ENCODE data around the gene FAM163A. TPM values are rescaled to one million over a fixed set of nuclear protein-coding genes. Genes with fewer than 3 reads are reported as not detected.
A peak's percentile ranks its signal among the peaks of the same experiment; 100 is the strongest.

The FAM163A gene
- total RNA-seq, 2 experiments from 2014 or later, result 0.08 to 0.17 TPM

- H3K9me3 Mint-ChIP-seq, result no peaks in the 10 kb centered on the region
- peaks cover 15% of the 10 kb centered on the region for H3K4me1 Mint-ChIP-seq (ENCODE audit: low read depth)
- Histone ChIP-seq H3K27me3 (ENCODE audit: control insufficient read depth in 1 of 2, insufficient read depth in 2 of 2, low read length in 2 of 2) (no peaks in the 10 kb centered on the region), H3K9me3 (ENCODE audit: control insufficient read depth in 1 of 2, insufficient read depth in 1 of 2, low read length in 2 of 2) (no peaks in the 10 kb centered on the region), H3K4me1 (ENCODE audit: insufficient read depth, low read length) (peaks cover 18% of the 10 kb centered on the region), H3K4me3 (ENCODE audit: low read length) (no peak overlapping the region), H3K36me3 (ENCODE audit: insufficient read depth, low read length) (no peaks in the 10 kb centered on the region), H3K27ac (ENCODE audit: low read depth in 1 of 2, low read length in 2 of 2) (no peak overlapping the region)
- CTCF ChIA-PET, result interaction anchor here (1.0 to 2.5 kb wide), 12 partner anchors 9 to 1035 kb away, joined by 3 to 67 read pairs (median 4); no protein-coding TSS in a partner anchor
- POLR2A ChIA-PET, result interaction anchor here (1.0 to 1.6 kb wide), 7 partner anchors 22 to 730 kb away, joined by 3 to 12 read pairs (median 6); partner anchors contain the start of genes CEP350 and TOR1AIP1
- no peak for TF ChIP-seq CTCF (IDR thresholded peaks at IDR 0.05)
- ATAC-seq (ENCODE audit: poor library complexity), result no peak
- H3K36me3 Mint-ChIP-seq (ENCODE audit: low read depth), result peaks cover 4% of the 10 kb centered on the region
- no peak for DNase-seq
- intact Hi-C loops (cut with DNase I, micrococcal nuclease), result loop anchor here (1.0 to 10.0 kb wide), 10 partner anchors 64 to 1276 kb away; partner anchors contain the start of genes AXDND1 (in 1 of the 2), CEP350 (in 1 of the 2), TOR1AIP2 (in 1 of the 2) and TOR3A (in 1 of the 2)
- H3K4me3 Mint-ChIP-seq, result no peak overlapping the region
- peak overlapping the region; percentile 8 for H3K27ac Mint-ChIP-seq
- peaks cover 5% of the 10 kb centered on the region for H3K27me3 Mint-ChIP-seq
Observed at GRCh38 chr1:179810367-179810715, 67.2 kb downstream of the FAM163A start.

- Mint-ChIP-seq H3K36me3 (ENCODE audit: low read depth) (peaks cover 4% of the 10 kb centered on the region), H3K9me3 (no peaks in the 10 kb centered on the region), H3K27ac (no peak overlapping the region), H3K4me1 (ENCODE audit: low read depth) (peaks cover 23% of the 10 kb centered on the region), H3K4me3 (no peak overlapping the region), H3K27me3 (peaks cover 5% of the 10 kb centered on the region)
- CTCF ChIA-PET, result interaction anchor here (4.4 kb wide), 1 partner anchor 107 kb away, joined by 77 read pairs; no protein-coding TSS in a partner anchor
- POLR2A ChIA-PET, result interaction anchor here (0.9 to 1.4 kb wide), 2 partner anchors 70 to 102 kb away, joined by 3 read pairs; partner anchors contain the start of gene TOR1AIP1
- no peaks in the 10 kb centered on the region for H3K27me3 ChIP-seq (ENCODE audit: control insufficient read depth in 1 of 2, insufficient read depth in 2 of 2, low read length in 2 of 2)
- H3K27ac ChIP-seq (ENCODE audit: low read depth in 1 of 2, low read length in 2 of 2), result no peak overlapping the region
- no peak for TF ChIP-seq CTCF (IDR thresholded peaks at IDR 0.05)
- DNase-seq (no peak), ATAC-seq (ENCODE audit: poor library complexity) (no peak)
- H3K9me3 ChIP-seq (ENCODE audit: control insufficient read depth in 1 of 2, insufficient read depth in 1 of 2, low read length in 2 of 2), result no peaks in the 10 kb centered on the region
- intact Hi-C loops (cut with DNase I, micrococcal nuclease), result loop anchor here (5.0 to 10.0 kb wide), 9 partner anchors 62 to 1278 kb away; partner anchors contain the start of genes AXDND1 (in 1 of the 2), CEP350 (in 1 of the 2), TOR1AIP2 (in 1 of the 2) and TOR3A (in 1 of the 2)
- no peaks in the 10 kb centered on the region for H3K36me3 ChIP-seq (ENCODE audit: insufficient read depth, low read length)
- peaks cover 26% of the 10 kb centered on the region for H3K4me1 ChIP-seq (ENCODE audit: insufficient read depth, low read length)
- H3K4me3 ChIP-seq (ENCODE audit: low read length), result no peak overlapping the region
Observed at GRCh38 chr1:179812501-179813292, 69.6 kb downstream of the FAM163A start.

GRCh38 chr1:179813626-179814545, 70.8 kb downstream of the FAM163A start:
- no peaks in the 10 kb centered on the region for H3K9me3 ChIP-seq (ENCODE audit: control insufficient read depth in 1 of 2, insufficient read depth in 1 of 2, low read length in 2 of 2)
- no peaks in the 10 kb centered on the region for H3K27me3 ChIP-seq (ENCODE audit: control insufficient read depth in 1 of 2, insufficient read depth in 2 of 2, low read length in 2 of 2)
- intact Hi-C loops (cut with DNase I, micrococcal nuclease), result loop anchor here (1.0 to 10.0 kb wide), 11 partner anchors 19 to 1279 kb away; partner anchors contain the start of genes AXDND1 (in 1 of the 2), CEP350 (in 1 of the 2), TOR1AIP2 (in 1 of the 2) and TOR3A (in 1 of the 2)
- H3K27ac ChIP-seq (ENCODE audit: low read depth in 1 of 2, low read length in 2 of 2), result no peak overlapping the region
- ChIA-PET CTCF (interaction anchor here (0.9 to 4.4 kb wide), 24 partner anchors 8 to 1291 kb away, joined by 3 to 77 read pairs (median 5); partner anchors contain the start of genes CEP350 and TOR1AIP1), POLR2A (interaction anchor here (0.7 to 3.1 kb wide), 18 partner anchors 10 to 448 kb away, joined by 3 to 52 read pairs (median 4); partner anchors contain the start of genes AXDND1, CEP350, TOR1AIP1 and TOR1AIP2)
- peaks cover 4% of the 10 kb centered on the region for H3K36me3 Mint-ChIP-seq (ENCODE audit: low read depth)
- peaks cover 5% of the 10 kb centered on the region for H3K27me3 Mint-ChIP-seq
- no peak for DNase-seq
- no peaks in the 10 kb centered on the region for H3K36me3 ChIP-seq (ENCODE audit: insufficient read depth, low read length)
- TF ChIP-seq CTCF (IDR thresholded peaks at IDR 0.05), result no peak
- H3K4me1 ChIP-seq (ENCODE audit: insufficient read depth, low read length), result peaks cover 26% of the 10 kb centered on the region
- peak overlapping the region; percentile 81 for H3K27ac Mint-ChIP-seq
- peaks cover 23% of the 10 kb centered on the region for H3K4me1 Mint-ChIP-seq (ENCODE audit: low read depth)
- no peaks in the 10 kb centered on the region for H3K9me3 Mint-ChIP-seq
- H3K4me3 Mint-ChIP-seq, result peak overlapping the region; percentile 92
- peak overlapping the region; percentile 64 for H3K4me3 ChIP-seq (ENCODE audit: low read length)
- ATAC-seq (ENCODE audit: poor library complexity), result no peak
